Activated T-cell treated with anti-CD3 and anti-CD28 coated beads for 48 hours (primary cell): ENCODE results near the gene RBMS3.
"Not testable (repeated sequence)": the region's sequence is repeated elsewhere in the genome, so short reads cannot be mapped to it uniquely, and the experiment has no call there.

Source experiments
- DNase-seq: peaks from one replicate; pipeline ENCODE4 v3.0.0-alpha.2; 2020; ENCODE audit warnings: low read depth

RBMS3 gene

GRCh38 chr3:29481969-29482767, 201.3 kb downstream of the RBMS3 start:
- no peak for DNase-seq

GRCh38 chr3:29484633-29485032, 203.8 kb downstream of the RBMS3 start:
- DNase-seq: no peak

- DNase-seq: no peak
These were observed 205.2 kb downstream of the RBMS3 start for GRCh38 chr3:29486096-29486495.

- DNase-seq: no peak
These were observed 206.0 kb downstream of the RBMS3 start for GRCh38 chr3:29486917-29487316.

GRCh38 chr3:29488922-29489321, 208.1 kb downstream of the RBMS3 start:
- no peak for DNase-seq

- no peak for DNase-seq
These were observed 212.2 kb downstream of the RBMS3 start for GRCh38 chr3:29493109-29493508.

- no peak for DNase-seq
These were observed 213.6 kb downstream of the RBMS3 start for GRCh38 chr3:29494305-29495036.

GRCh38 chr3:29497282-29497681, 216.4 kb downstream of the RBMS3 start:
- no peak for DNase-seq

GRCh38 chr3:29502771-29503170, 221.9 kb downstream of the RBMS3 start:
- DNase-seq: no peak

- DNase-seq: no peak
These were observed 222.4 kb downstream of the RBMS3 start for GRCh38 chr3:29503314-29503713.

GRCh38 chr3:29503958-29504357, 223.1 kb downstream of the RBMS3 start:
- no peak for DNase-seq

- DNase-seq: no peak
These were observed 225.6 kb downstream of the RBMS3 start for GRCh38 chr3:29506502-29506901.

- DNase-seq: no peak
These were observed 230.8 kb downstream of the RBMS3 start for GRCh38 chr3:29511701-29512100.

GRCh38 chr3:29512641-29513040, 231.8 kb downstream of the RBMS3 start:
- no peak for DNase-seq

GRCh38 chr3:29513236-29513635, 232.4 kb downstream of the RBMS3 start:
- DNase-seq: no peak

GRCh38 chr3:29514170-29514569, 233.3 kb downstream of the RBMS3 start:
- DNase-seq: no peak

GRCh38 chr3:29514912-29515311, 234.0 kb downstream of the RBMS3 start:
- no peak for DNase-seq

- DNase-seq: no peak
These were observed 234.6 kb downstream of the RBMS3 start for GRCh38 chr3:29515451-29515850.

- no peak for DNase-seq
These were observed 235.3 kb downstream of the RBMS3 start for GRCh38 chr3:29516164-29516563.

GRCh38 chr3:29520764-29521163, 239.9 kb downstream of the RBMS3 start:
- no peak for DNase-seq

- DNase-seq: no peak
These were observed 240.4 kb downstream of the RBMS3 start for GRCh38 chr3:29521293-29521692.

GRCh38 chr3:29521751-29522150, 240.9 kb downstream of the RBMS3 start:
- DNase-seq: no peak

- DNase-seq: not testable (repeated sequence)
These were observed 243.6 kb downstream of the RBMS3 start for GRCh38 chr3:29524433-29524832.
